Panc1 (cell line): ENCODE measurements around the gene SHISA7. TPM values are rescaled to one million over a fixed set of nuclear protein-coding genes. Genes with fewer than 3 reads are reported as not detected.

Source experiments
- ATAC-seq: fragments of 200-7000 bp; cut with Tn5 transposase; 2 replicates; pipeline ENCODE4 v1.9.1; 2020; ENCODE audit warnings: mild to moderate bottlenecking, moderate library complexity
- BruUV-seq: library from RNA; stranded (reverse); fragments of 400-500 nt; replicated peaks from 2 replicates; lab custom pipeline; 2021; lab: Mats Ljungman, UMichigan
- CTCF ChIA-PET: fragments of 300-600 bp; sonication (Branson Sonifier 250); formaldehyde crosslinking; loops from one replicate; lab custom pipeline; 2022; ENCODE audit warnings: antibody characterized with exemption; lab: Charles Lee
- POLR2A ChIA-PET: fragments of 300-600 bp; sonication (Branson Sonifier 250); formaldehyde crosslinking; loops from one replicate; lab custom pipeline; 2022; ENCODE audit warnings: antibody characterized with exemption; lab: Charles Lee
- DNase-seq: peaks from one replicate; pipeline ENCODE4 v3.0.0-alpha.2; 2010; ENCODE audit warnings: low read depth, low spot score
- H3K27ac ChIP-seq: 2 replicates; pipeline ENCODE4 v1.5.1; 2011; ENCODE audit warnings: mild to moderate bottlenecking, low read length, inconsistent platforms
- H3K27me3 ChIP-seq: fragments of 200-500 bp; sonication (Bioruptor generic); 2 replicates; pipeline ENCODE4 v1.6.0; 2014; ENCODE audit warnings: low read length, inconsistent platforms; ENCODE audit not compliant: control insufficient read depth, insufficient read depth
- H3K36me3 ChIP-seq: fragments of 200-500 bp; sonication (Bioruptor generic); 2 replicates; pipeline ENCODE4 v1.5.1; 2014; ENCODE audit warnings: inconsistent platforms, mild to moderate bottlenecking, low read length, moderate library complexity; ENCODE audit not compliant: control insufficient read depth, insufficient read depth
- H3K4me1 ChIP-seq: 2 replicates; pipeline ENCODE4 v1.5.1; 2011; ENCODE audit warnings: inconsistent platforms, mild to moderate bottlenecking, low read length, moderate library complexity; ENCODE audit not compliant: control insufficient read depth, insufficient read depth
- H3K4me3 ChIP-seq, 2 experiments: 2 replicates each; pipeline ENCODE4 v1.5.1; 2011 to 2012; ENCODE audit warnings: low read depth in 2 of 2, low read length in 2 of 2, mild to moderate bottlenecking in 2 of 2, inconsistent platforms in 1 of 2, moderate library complexity in 1 of 2
- H3K9me3 ChIP-seq: fragments of 200-500 bp; sonication (Bioruptor generic); 2 replicates; pipeline ENCODE4 v1.5.1; 2014; ENCODE audit warnings: low read depth, mild to moderate bottlenecking, inconsistent platforms, low read length, moderate library complexity; ENCODE audit not compliant: control insufficient read depth, insufficient read depth
- CTCF ChIP-seq: fragments of 450-650 bp; IDR thresholded peaks from 2 replicates; pipeline ENCODE4 v1.5.1; 2017; ENCODE audit warnings: mild to moderate bottlenecking
- POLR2AphosphoS5 ChIP-seq: IDR thresholded peaks from 2 replicates; pipeline ENCODE4 v1.6.1; 2012; ENCODE audit warnings: mild to moderate bottlenecking, low read depth, low read length, moderate library complexity
- REST ChIP-seq, 2 experiments: IDR thresholded peaks; 2 replicates each; pipeline ENCODE4 v1.6.1; 2011 to 2012; ENCODE audit warnings: low read depth in 2 of 2, control low read depth in 1 of 2, low read length in 1 of 2, mild to moderate bottlenecking in 1 of 2, moderate library complexity in 1 of 2; ENCODE audit not compliant: insufficient read depth in 1 of 2
- SIN3A ChIP-seq: IDR thresholded peaks from 2 replicates; pipeline ENCODE4 v1.6.1; 2012; ENCODE audit warnings: low read depth, mild to moderate bottlenecking, low read length, moderate library complexity, borderline replicate concordance; ENCODE audit not compliant: insufficient read depth
- TCF7L2 ChIP-seq: IDR thresholded peaks from 2 replicates; pipeline ENCODE4 v1.6.1; 2011; ENCODE audit warnings: mild to moderate bottlenecking, low read depth, low read length, inconsistent platforms
- in situ Hi-C: cut with HindIII; loops from 2 replicates; pipeline ENCODE4 v1.10.0; 2016; ENCODE audit warnings: low sequenced_read_pairs, low pct_unique_long_range_greater_than_20kb
- intact Hi-C: fragments of 100-400 bp; cut with micrococcal nuclease; formaldehyde crosslinking; loops from one replicate; pipeline ENCODE4 v1.10.0; 2022; ENCODE audit not compliant: unreplicated experiment
- total RNA-seq: library from RNA; stranded (reverse); gene quantifications from one replicate; pipeline ENCODE4 v1.2.1, GENCODE V29; 2021; ENCODE audit not compliant: unreplicated experiment

The SHISA7 gene
- total RNA-seq, 1 experiment from 2014 or later = 0.03 TPM

GRCh38 chr19:55382013-55382412 lies 61.1 kb downstream of the SHISA7 start:
- ChIA-PET CTCF (no interaction called here), POLR2A (no interaction called here)
- DNase-seq = no peak
- intact Hi-C loops (no loop called here), in situ Hi-C loops (no loop called here)
- ATAC-seq = no peak
- H3K9me3 ChIP-seq = no peaks in the 10 kb centered on the region
- H3K36me3 ChIP-seq = peaks cover 7% of the 10 kb centered on the region
- no peak overlapping the region for H3K4me3 ChIP-seq
- TF ChIP-seq POLR2AphosphoS5 (no peak), REST (IDR thresholded peaks at IDR 0.05; ENCODE audit: insufficient read depth in 1 of 2, low read depth in 2 of 2, low read length in 1 of 2) (no peak), SIN3A (no peak), CTCF (no peak), TCF7L2 (no peak)
- no TSS peak for BruUV-seq
- no peak overlapping the region for H3K27ac ChIP-seq
- H3K4me1 ChIP-seq = peaks cover 16% of the 10 kb centered on the region
- H3K27me3 ChIP-seq = no peaks in the 10 kb centered on the region

- H3K4me3 ChIP-seq = no peak overlapping the region
- POLR2A ChIA-PET = no interaction called here
- intact Hi-C loops = loop anchor here (10.0 kb wide), 1 partner anchor 84 kb away; no protein-coding TSS in a partner anchor
- in situ Hi-C loops = no loop called here
- H3K9me3 ChIP-seq = no peaks in the 10 kb centered on the region
- H3K36me3 ChIP-seq = no peaks in the 10 kb centered on the region
- BruUV-seq = no TSS peak
- H3K27ac ChIP-seq = no peak overlapping the region
- ATAC-seq = no peak
- CTCF ChIA-PET = no interaction called here
- no peaks in the 10 kb centered on the region for H3K27me3 ChIP-seq
- TF ChIP-seq REST (IDR thresholded peaks at IDR 0.05; ENCODE audit: insufficient read depth in 1 of 2, low read depth in 2 of 2, low read length in 1 of 2) = no peak
- TF ChIP-seq SIN3A = no peak
- TF ChIP-seq CTCF = no peak
- TF ChIP-seq TCF7L2 = no peak
- TF ChIP-seq POLR2AphosphoS5 = no peak
- DNase-seq = no peak
- peaks cover 29% of the 10 kb centered on the region for H3K4me1 ChIP-seq
These were observed 63.9 kb downstream of the SHISA7 start for GRCh38 chr19:55379174-55379573.

Other genes with a start within 250 kb of the SHISA7 start
- 42.8 TPM for gene PTPRH, start 233.8 kb downstream of the SHISA7 start, total RNA-seq
- 14.2 TPM for gene TMEM86B, start 214.5 kb downstream of the SHISA7 start, total RNA-seq
- gene PPP6R1, start 184.3 kb downstream of the SHISA7 start, total RNA-seq = 172 TPM
- 84.2 TPM for gene HSPBP1, start 163.2 kb downstream of the SHISA7 start, total RNA-seq
- gene BRSK1, start 159.3 kb downstream of the SHISA7 start, total RNA-seq = 7.9 TPM
- not detected for gene TMEM150B, start 118.0 kb downstream of the SHISA7 start, total RNA-seq
- 30.6 TPM for gene KMT5C, start 103.4 kb downstream of the SHISA7 start, total RNA-seq
- gene COX6B2, start 88.6 kb downstream of the SHISA7 start, total RNA-seq = 5.6 TPM
- not detected for gene GARIN5B, start 80.0 kb downstream of the SHISA7 start, total RNA-seq
- 4.4 TPM for gene IL11, start 72.8 kb downstream of the SHISA7 start, total RNA-seq
- gene TMEM190, start 66.5 kb downstream of the SHISA7 start, total RNA-seq = 0.74 TPM
- gene TMEM238, start 59.0 kb downstream of the SHISA7 start, total RNA-seq = 7.4 TPM
- gene RPL28, start 57.4 kb downstream of the SHISA7 start, total RNA-seq = 2,154 TPM
- 635 TPM for gene UBE2S, start 35.5 kb downstream of the SHISA7 start, total RNA-seq
- 150 TPM for gene ISOC2, start 18.3 kb upstream of the SHISA7 start, total RNA-seq
- gene C19orf85, start 21.5 kb upstream of the SHISA7 start, total RNA-seq = not detected
- 21.7 TPM for gene ZNF628, start 33.3 kb upstream of the SHISA7 start, total RNA-seq
- 93.1 TPM for gene NAT14, start 41.9 kb upstream of the SHISA7 start, total RNA-seq
- gene SSC5D, start 45.1 kb upstream of the SHISA7 start, total RNA-seq = 13.0 TPM
- gene SBK2, start 93.8 kb upstream of the SHISA7 start, total RNA-seq = 0.69 TPM
- gene SBK3, start 102.2 kb upstream of the SHISA7 start, total RNA-seq = 4.0 TPM
- gene ZNF579, start 137.5 kb upstream of the SHISA7 start, total RNA-seq = 39.5 TPM
- 28.5 TPM for gene FIZ1, start 156.2 kb upstream of the SHISA7 start, total RNA-seq
- gene ZNF524, start 157.0 kb upstream of the SHISA7 start, total RNA-seq = 26.4 TPM
- 25.6 TPM for gene ZNF865, start 162.3 kb upstream of the SHISA7 start, total RNA-seq
- gene ZNF784, start 181.3 kb upstream of the SHISA7 start, total RNA-seq = 8.9 TPM
- gene ZNF580, start 197.7 kb upstream of the SHISA7 start, total RNA-seq = 58.0 TPM
- gene ZNF581, start 200.3 kb upstream of the SHISA7 start, total RNA-seq = 39.0 TPM
- gene CCDC106, start 204.9 kb upstream of the SHISA7 start, total RNA-seq = 47.8 TPM
- gene U2AF2, start 211.7 kb upstream of the SHISA7 start, total RNA-seq = 545 TPM
- 361 TPM for gene EPN1, start 231.9 kb upstream of the SHISA7 start, total RNA-seq